ENCODE measurements around the gene CCDC78.

CCDC78 gene

DNA sequence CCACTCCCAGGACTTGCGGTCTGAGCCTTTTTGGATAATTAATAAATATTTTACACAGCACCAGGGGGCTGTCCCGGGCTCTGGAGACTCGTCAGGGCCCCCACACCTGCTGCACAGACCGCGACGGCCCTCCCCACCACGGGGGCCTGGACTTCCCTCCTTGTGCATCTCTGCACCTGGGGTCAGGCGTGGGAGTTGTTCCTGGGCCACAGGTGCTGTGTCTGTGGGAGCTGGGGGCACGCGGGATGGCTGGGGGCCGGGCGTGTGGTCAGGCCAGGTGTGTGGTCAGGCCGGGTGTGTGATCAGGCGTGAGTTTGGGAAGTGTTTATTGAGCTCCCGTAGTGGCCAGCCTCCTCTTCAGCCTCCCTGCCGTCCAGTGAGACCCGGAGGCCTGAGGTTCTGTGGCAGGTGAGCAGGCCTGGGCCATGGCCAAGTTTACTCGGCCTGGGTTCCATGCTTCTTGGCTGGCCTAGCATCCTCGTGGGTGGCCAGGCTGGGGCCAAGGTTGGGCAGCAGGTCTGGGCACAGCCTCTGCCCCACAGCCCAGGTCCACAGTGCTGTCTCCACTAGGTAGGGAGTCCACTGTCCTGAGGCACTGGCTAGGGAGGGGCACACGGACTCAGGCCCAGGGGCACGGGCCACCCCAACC is 47.9 kb downstream of the CCDC78 start:
- DNase-seq (ENCODE audit: low spot score) = no peak

DNA sequence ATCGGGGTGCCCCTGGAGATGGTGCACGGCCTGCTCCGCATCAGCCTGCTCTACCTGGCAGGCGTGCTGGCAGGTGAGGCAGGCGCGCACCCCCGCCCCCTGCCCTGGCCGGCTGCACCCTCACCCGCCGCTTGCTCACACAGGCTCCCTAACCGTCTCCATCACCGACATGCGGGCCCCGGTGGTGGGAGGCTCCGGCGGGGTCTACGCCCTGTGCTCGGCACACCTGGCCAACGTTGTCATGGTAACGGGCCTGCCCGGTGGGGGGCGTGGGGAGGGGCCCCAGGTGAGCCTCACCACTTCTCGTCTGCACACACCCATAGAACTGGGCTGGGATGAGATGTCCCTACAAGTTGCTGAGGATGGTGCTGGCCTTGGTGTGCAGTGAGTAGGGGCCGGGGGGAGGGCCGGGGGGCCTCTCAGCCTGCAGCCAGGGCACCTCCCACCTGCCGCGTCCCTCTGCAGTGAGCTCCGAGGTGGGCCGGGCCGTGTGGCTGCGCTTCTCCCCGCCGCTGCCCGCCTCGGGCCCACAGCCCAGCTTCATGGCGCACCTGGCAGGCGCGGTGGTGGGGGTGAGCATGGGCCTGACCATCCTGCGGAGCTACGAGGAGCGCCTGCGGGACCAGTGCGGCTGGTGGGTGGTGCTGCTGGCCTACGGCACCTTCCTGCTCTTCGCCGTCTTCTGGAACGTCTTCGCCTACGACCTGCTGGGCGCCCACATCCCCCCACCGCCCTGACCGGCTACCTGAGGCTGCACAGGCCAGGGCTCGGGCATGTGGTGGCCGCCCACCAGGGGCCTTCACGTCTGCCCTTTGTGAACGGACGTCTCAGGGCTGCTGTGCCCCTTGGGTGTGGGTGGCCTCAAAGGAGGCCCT is 48.7 kb downstream of the CCDC78 start:
- DNase-seq (ENCODE audit: low spot score) = no peak

DNA sequence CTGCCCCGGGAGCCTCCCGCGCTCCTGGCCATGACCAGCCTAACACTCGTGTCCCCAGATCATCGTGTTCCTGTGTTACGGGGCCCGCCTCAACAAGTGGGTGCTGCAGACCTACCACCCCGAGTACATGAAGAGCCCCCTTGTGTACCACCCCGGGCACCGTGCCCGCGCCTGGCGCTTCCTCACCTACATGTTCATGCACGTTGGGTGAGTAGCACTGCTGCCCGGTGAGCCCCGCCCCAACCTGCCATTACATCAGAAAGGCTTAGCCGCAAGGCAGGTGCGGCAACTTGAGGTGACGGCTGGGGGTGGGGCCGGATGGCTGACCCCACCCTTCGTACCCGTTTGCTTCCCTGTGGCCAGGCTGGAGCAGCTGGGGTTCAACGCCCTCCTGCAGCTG is 49.3 kb downstream of the CCDC78 start:
- DNase-seq (ENCODE audit: low spot score) = no peak

DNA sequence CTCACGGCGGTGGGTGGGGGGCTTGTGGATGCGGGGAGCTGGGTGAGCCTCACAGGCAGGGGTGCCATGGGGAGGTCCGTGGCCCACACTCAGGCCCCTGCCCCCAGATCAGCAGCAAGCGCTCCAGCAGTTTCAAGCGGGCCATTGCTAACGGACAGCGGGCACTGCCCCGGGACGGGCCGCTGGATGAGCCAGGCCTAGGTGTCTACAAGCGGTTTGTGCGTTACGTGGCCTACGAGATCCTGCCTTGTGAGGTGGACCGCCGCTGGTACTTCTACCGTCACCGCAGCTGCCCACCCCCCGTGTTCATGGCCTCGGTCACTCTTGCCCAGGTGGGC is 49.7 kb downstream of the CCDC78 start:
- no peak for DNase-seq (ENCODE audit: low spot score)

DNA sequence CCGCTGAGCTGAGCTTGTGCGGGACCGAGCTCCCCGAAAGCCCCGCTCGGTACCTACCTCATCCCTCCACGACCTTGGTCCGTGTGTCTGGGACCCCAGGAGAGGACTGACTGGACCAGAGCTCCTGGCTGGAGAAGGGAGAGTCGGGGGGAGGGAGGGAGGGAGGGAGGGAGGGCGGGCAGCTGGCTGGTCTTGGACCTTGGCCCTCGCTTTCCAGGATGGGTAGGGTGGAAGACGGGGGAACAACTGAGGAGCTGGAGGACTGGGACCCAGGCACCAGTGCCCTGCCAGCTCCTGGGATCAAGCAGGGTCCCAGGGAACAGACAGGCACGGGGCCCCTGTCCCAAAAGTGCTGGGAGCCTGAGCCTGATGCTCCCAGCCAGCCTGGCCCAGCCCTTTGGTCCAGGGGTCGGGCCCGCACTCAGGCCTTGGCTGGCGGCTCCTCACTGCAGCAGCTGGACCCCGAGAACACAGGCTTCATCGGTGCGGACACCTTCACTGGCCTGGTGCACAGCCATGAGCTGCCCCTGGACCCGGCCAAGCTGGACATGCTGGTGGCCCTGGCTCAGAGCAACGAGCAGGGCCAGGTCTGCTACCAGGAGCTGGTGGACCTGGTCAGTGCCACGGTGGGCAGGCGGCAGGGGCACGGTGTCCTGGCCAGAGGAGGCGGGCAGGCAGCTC is 50.2 kb downstream of the CCDC78 start:
- no peak for DNase-seq (ENCODE audit: low spot score)

DNA sequence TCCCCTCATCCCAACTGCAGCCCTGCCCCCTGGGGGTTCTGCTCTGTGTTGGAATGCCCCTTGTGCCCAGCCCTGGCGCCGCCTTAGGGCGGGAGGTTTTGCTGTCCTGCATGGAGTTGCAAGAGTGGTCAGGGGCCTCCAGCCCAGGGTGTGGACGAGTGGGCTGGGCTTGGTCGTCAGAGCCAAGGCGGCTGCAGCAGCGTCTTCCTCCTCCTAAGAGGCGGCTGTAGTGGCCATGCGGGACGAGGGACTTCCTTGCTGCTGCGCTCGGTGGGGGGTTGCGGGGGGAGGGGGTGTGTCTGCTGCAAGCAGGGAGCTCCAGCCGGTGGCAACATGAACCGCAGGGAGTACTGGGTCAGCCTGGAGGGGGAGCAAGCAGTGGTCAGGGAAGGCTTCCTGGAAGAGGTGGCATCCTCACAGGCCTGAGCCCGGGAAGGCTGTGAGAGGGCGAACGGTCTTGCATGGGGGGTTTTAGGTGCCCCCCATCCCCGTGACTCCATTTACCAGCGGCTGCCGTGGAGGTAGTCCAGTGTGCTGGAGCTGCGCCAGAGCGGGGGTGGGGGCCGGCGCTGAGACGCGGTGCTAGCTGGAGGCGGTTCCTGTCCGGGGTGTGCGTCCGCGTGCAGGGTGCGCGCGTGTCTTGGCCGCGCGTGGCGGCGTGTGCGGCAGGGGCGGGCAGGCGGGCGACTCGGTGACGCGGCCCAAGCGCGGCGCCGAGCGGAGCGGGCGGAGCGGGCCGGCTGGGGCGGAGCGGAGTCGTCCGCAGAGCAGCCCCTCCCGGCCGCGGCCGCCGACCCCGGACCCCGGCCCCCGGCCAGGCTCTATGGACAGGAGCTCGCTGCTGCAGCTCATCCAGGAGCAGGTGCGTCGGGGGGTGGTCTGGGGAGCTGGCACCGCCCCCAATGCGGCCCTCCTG is 51.0 kb downstream of the CCDC78 start, which contains the start of gene RHBDL1:
Gene RHBDL1, plus strand, starts transcription at position 704 of the 916 bp plus-strand sequence. Its CDS starts 120 bp downstream, at position 824.
- no peak for DNase-seq (ENCODE audit: low spot score)

DNA sequence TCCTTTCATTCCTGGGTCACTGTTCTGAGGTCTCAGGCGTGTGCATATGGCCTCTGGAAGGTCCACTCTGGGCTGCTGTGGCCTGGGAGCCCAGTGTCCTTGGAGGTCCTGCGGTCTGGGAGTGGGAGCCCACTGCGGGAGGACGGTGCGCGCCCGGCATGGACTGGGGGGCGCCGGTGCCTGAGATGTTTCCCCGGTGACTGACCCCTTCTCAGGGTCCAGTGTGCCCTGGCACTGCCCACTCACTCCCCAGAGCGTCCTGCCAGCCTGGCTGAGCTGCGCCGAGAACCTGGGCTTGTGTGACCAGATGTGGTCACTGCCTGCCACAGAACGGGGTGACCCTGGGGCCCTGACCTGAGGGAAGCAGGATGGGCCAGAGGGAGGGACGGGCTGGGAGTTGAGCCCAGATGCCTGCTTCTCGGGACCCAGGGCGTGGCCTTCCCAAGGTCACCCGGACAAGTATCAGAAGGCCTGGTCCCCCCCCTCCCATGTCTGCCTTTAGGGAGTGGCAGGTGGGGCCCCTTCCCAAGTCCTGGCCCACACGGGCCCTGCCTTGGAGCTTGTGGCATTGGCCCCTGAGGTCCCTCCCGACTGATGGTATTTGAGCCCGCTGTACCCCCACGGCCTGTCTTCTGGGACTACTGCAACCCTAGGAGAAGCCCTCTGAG is 51.9 kb downstream of the CCDC78 start:
- no peak for DNase-seq (ENCODE audit: low spot score)

DNA sequence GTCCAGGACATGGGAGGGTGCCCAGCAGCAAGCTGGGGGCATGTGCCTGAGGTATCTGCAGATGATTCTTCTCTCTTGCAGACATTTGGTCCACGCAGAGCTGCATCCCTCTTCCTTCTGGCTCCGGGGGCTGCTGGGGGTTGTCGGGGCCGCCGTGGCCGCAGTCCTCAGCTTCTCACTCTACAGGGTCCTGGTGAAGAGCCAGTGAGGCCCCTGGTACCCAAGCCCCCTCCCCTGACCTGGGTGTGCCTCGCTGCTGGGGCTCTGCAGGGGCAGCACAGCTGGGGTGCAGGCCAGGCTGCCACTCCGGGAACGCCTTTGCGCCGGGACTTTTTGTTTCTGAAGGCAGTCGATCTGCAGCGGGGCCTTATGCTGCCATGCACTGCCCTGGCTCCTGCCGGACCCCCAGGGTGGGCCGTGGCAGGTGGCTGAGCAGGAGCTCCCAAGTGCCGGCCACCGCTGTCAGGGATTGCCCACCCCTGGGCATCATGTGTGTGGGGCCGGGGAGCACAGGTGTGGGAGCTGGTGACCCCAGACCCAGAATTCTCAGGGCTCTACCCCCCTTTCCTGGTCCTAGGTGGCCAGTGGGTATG is 52.7 kb downstream of the CCDC78 start:
- no peak for DNase-seq (ENCODE audit: low spot score)

DNA sequence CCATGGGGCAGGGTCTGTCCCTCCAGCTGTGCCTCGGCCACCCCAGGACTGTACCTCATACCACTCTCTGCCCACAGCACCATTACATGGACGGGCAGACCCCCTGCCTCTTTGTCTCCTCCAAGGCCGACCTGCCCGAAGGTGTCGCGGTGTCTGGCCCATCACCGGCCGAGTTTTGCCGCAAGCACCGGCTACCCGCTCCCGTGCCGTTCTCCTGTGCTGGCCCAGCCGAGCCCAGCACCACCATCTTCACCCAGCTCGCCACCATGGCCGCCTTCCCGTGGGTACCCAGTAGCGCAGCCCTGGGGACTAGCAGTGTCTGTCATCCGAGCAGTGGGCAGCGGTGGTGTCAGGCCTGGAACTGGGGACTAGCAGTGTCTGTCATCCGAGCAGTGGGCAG is 53.4 kb downstream of the CCDC78 start:
- DNase-seq (ENCODE audit: low spot score) = no peak
